H1 (cell line): ENCODE measurements around the gene ZNF273. TPM values are rescaled to one million over a fixed set of nuclear protein-coding genes. Genes with fewer than 3 reads are reported as not detected.

ENCODE experiments used
- CTCF ChIA-PET: fragments of 300-600 bp; sonication (Branson Sonifier 250); formaldehyde crosslinking; loops from one replicate; lab custom pipeline; 2021; ENCODE audit not compliant: partially characterized antibody; lab: Charles Lee
- POLR2A ChIA-PET: fragments of 300-600 bp; sonication (Branson Sonifier 250); formaldehyde crosslinking; loops from one replicate; lab custom pipeline; 2021; ENCODE audit warnings: inconsistent platforms; ENCODE audit not compliant: partially characterized antibody; lab: Charles Lee
- DNase-seq, 2 experiments: peaks; one replicate each; pipeline versions ENCODE4 v3.0.0 to v3.0.0-alpha.2; 2010 to 2022; ENCODE audit warnings: low spot score in 2 of 2, low read depth in 1 of 2, mixed read lengths in 1 of 2
- FAIRE-seq: peaks from 2 replicates; lab custom pipeline; 2011; peaks lifted over from hg19 to GRCh38; lab: Jason Lieb, UNC
- H2AFZ ChIP-seq: 2 replicates; pipeline ENCODE4 v1.8.1; 2012; ENCODE audit warnings: low read length, inconsistent platforms
- H2AK5ac ChIP-seq: 2 replicates; pipeline ENCODE4 v1.6.1; 2013; ENCODE audit warnings: low read depth, low read length
- H2BK120ac ChIP-seq: replicated peaks from 2 replicates; pipeline ENCODE3; 2013; ENCODE audit warnings: low read depth, low read length, inconsistent platforms
- H2BK12ac ChIP-seq: 2 replicates; pipeline ENCODE4 v1.6.1; 2013; ENCODE audit warnings: low read depth, low read length
- H2BK15ac ChIP-seq: 2 replicates; pipeline ENCODE4 v1.6.1; 2013; ENCODE audit warnings: low read length
- H2BK20ac ChIP-seq: 2 replicates; pipeline ENCODE4 v1.6.1; 2013; ENCODE audit warnings: low read length
- H2BK5ac ChIP-seq: 2 replicates; pipeline ENCODE4 v1.6.1; 2013; ENCODE audit warnings: low read depth, low read length
- H3K14ac ChIP-seq: 2 replicates; pipeline ENCODE4 v1.6.1; 2013; ENCODE audit warnings: inconsistent platforms; ENCODE audit not compliant: insufficient read length
- H3K18ac ChIP-seq: 2 replicates; pipeline ENCODE4 v1.6.1; 2013; ENCODE audit warnings: low read length; ENCODE audit errors: extremely low read depth
- H3K23ac ChIP-seq: 2 replicates; pipeline ENCODE4 v1.6.1; 2013; ENCODE audit warnings: inconsistent platforms; ENCODE audit not compliant: insufficient read length
- H3K23me2 ChIP-seq: 2 replicates; pipeline ENCODE4 v1.6.1; 2013; ENCODE audit warnings: low read depth, low read length
- H3K27ac ChIP-seq: 2 replicates; pipeline ENCODE4 v1.6.1; 2011; ENCODE audit warnings: low read depth, low read length, inconsistent platforms
- H3K27me3 ChIP-seq, 4 experiments: replicated peaks in 1 of 4; 1 replicate in 1 of 4; 2 replicates in 3 of 4; pipeline versions ENCODE4 v1.6.1 to v1.8.1; 2011 to 2013; ENCODE audit warnings: low read length in 3 of 4, mild to moderate bottlenecking in 3 of 4, inconsistent platforms in 2 of 4, mixed read lengths in 2 of 4, moderate library complexity in 1 of 4; ENCODE audit not compliant: control insufficient read depth in 3 of 4, insufficient read depth in 3 of 4; ENCODE audit errors: extremely low read depth in 1 of 4
- H3K36me3 ChIP-seq, 4 experiments: 2 replicates each; pipeline versions ENCODE4 v1.6.1 to v1.8.1; 2011 to 2013; ENCODE audit warnings: mild to moderate bottlenecking in 4 of 4, low read length in 3 of 4, moderate library complexity in 2 of 4, control low read depth in 1 of 4, inconsistent platforms in 1 of 4; ENCODE audit not compliant: insufficient read depth in 4 of 4, control insufficient read depth in 2 of 4
- H3K4ac ChIP-seq: replicated peaks from 2 replicates; pipeline ENCODE3; 2013; ENCODE audit warnings: low read length, low read depth, mixed read lengths, inconsistent platforms; ENCODE audit not compliant: insufficient read length
- H3K4me1 ChIP-seq, 4 experiments: replicated peaks in 1 of 4; 1 replicate in 1 of 4; 2 replicates in 3 of 4; pipeline versions ENCODE4 v1.6.1 to v1.8.1; 2011 to 2013; ENCODE audit warnings: low read length in 3 of 4, inconsistent platforms in 2 of 4, mixed read lengths in 1 of 4; ENCODE audit not compliant: insufficient read depth in 4 of 4, control insufficient read depth in 3 of 4
- H3K4me2 ChIP-seq, 2 experiments: 2 replicates each; pipeline versions ENCODE4 v1.6.1 to v1.8.1; 2011 to 2013; ENCODE audit warnings: low read depth in 2 of 2, low read length in 2 of 2, control low read depth in 1 of 2, inconsistent platforms in 1 of 2, mild to moderate bottlenecking in 1 of 2; ENCODE audit not compliant: insufficient read depth in 1 of 2
- H3K4me3 ChIP-seq, 4 experiments: fragments of 200-600, 300-600 bp in 1 of 4; sonication (generic), shearing (Covaris generic), sonication (Bioruptor Twin) in 1 of 4; 2 replicates each; pipeline versions ENCODE4 v1.5.1 to v1.8.1; 2011 to 2016; ENCODE audit warnings: low read length in 4 of 4, low read depth in 3 of 4, control low read depth in 2 of 4, inconsistent platforms in 2 of 4, mild to moderate bottlenecking in 2 of 4, mixed read lengths in 1 of 4, moderate library complexity in 1 of 4; ENCODE audit not compliant: insufficient read depth in 2 of 4; ENCODE audit errors: extremely low read depth in 1 of 4
- H3K56ac ChIP-seq: replicated peaks from 2 replicates; pipeline ENCODE3; 2013; ENCODE audit warnings: low read depth, mild to moderate bottlenecking, mixed read lengths, low read length, inconsistent platforms; ENCODE audit not compliant: insufficient read length
- H3K79me1 ChIP-seq: 2 replicates; pipeline ENCODE4 v1.6.1; 2013; ENCODE audit warnings: low read depth, low read length, control low read depth
- H3K79me2 ChIP-seq, 2 experiments: 2 replicates each; pipeline versions ENCODE4 v1.6.1 to v1.8.1; 2012 to 2013; ENCODE audit warnings: low read length in 2 of 2, mild to moderate bottlenecking in 2 of 2, inconsistent platforms in 1 of 2; ENCODE audit not compliant: insufficient read depth in 2 of 2, control insufficient read depth in 1 of 2
- H3K9ac ChIP-seq, 4 experiments: replicated peaks in 1 of 4; 1 replicate in 1 of 4; 2 replicates in 3 of 4; pipeline versions ENCODE4 v1.6.1 to v1.8.1; 2011 to 2013; ENCODE audit warnings: low read depth in 3 of 4, low read length in 3 of 4, control low read depth in 2 of 4, mild to moderate bottlenecking in 2 of 4, moderate library complexity in 2 of 4, inconsistent platforms in 1 of 4; ENCODE audit errors: extremely low read depth in 1 of 4
- H3K9me3 ChIP-seq, 2 experiments: 2 replicates each; pipeline versions ENCODE4 v1.6.1 to v1.8.1; 2012 to 2013; ENCODE audit warnings: mild to moderate bottlenecking in 2 of 2, moderate library complexity in 2 of 2, control low read depth in 1 of 2, inconsistent platforms in 1 of 2, low read depth in 1 of 2, low read length in 1 of 2, mixed read lengths in 1 of 2; ENCODE audit not compliant: insufficient read depth in 2 of 2
- H4K20me1 ChIP-seq, 2 experiments: replicated peaks in 1 of 2; 2 replicates each; pipeline versions ENCODE3 to v1.8.1; 2011 to 2013; ENCODE audit warnings: inconsistent platforms in 2 of 2, low read length in 2 of 2, mild to moderate bottlenecking in 1 of 2; ENCODE audit not compliant: insufficient read depth in 2 of 2, control insufficient read depth in 1 of 2
- H4K5ac ChIP-seq: 2 replicates; pipeline ENCODE4 v1.6.1; 2013; ENCODE audit warnings: low read length, low read depth, mixed read lengths, inconsistent platforms; ENCODE audit not compliant: insufficient read length
- H4K8ac ChIP-seq: 2 replicates; pipeline ENCODE4 v1.8.0; 2013; ENCODE audit warnings: mild to moderate bottlenecking, moderate library complexity, low read length, inconsistent platforms; ENCODE audit not compliant: insufficient read depth; ENCODE audit errors: extremely low read depth
- H4K91ac ChIP-seq: replicated peaks from 2 replicates; pipeline ENCODE3; 2013; ENCODE audit warnings: low read length, mixed read lengths, inconsistent platforms; ENCODE audit not compliant: insufficient read length
- EGR1 ChIP-seq: IDR thresholded peaks from 2 replicates; pipeline ENCODE4 v1.6.1; 2011; ENCODE audit warnings: low read depth, low read length, borderline replicate concordance
- EZH2 ChIP-seq: fragments of 200-600 bp; sonication (generic); IDR thresholded peaks from 2 replicates; pipeline ENCODE4 v1.7.1; 2012; ENCODE audit warnings: low read depth, mild to moderate bottlenecking, moderate library complexity, low read length, inconsistent platforms; ENCODE audit not compliant: severe bottlenecking
- KDM5A ChIP-seq: fragments of 200-600 bp; IDR thresholded peaks from 2 replicates; pipeline ENCODE4 v1.7.1; 2012; ENCODE audit warnings: mild to moderate bottlenecking, low read length, inconsistent platforms, mixed read lengths
- POLR2AphosphoS5 ChIP-seq: IDR thresholded peaks from 2 replicates; pipeline ENCODE4 v1.6.1; 2011; ENCODE audit warnings: low read depth, low read length
- RXRA ChIP-seq: IDR thresholded peaks from 2 replicates; pipeline ENCODE4 v1.6.1; 2011; ENCODE audit warnings: low read depth, mild to moderate bottlenecking, low read length, moderate library complexity; ENCODE audit not compliant: insufficient read depth
- SAP30 ChIP-seq: fragments of 300-600 bp; sonication (generic); IDR thresholded peaks from 2 replicates; pipeline ENCODE4 v1.7.1; 2012; ENCODE audit warnings: low read length, moderate library complexity, mild to moderate bottlenecking, inconsistent platforms; ENCODE audit not compliant: insufficient read depth, insufficient replicate concordance
- TCF12 ChIP-seq: IDR thresholded peaks from 2 replicates; pipeline ENCODE4 v1.6.1; 2011; ENCODE audit warnings: low read depth, mild to moderate bottlenecking, low read length
- TEAD4 ChIP-seq: IDR thresholded peaks from 2 replicates; pipeline ENCODE4 v1.6.1; 2012; ENCODE audit warnings: low read depth, low read length, inconsistent platforms, mixed read lengths
- WGBS, 2 experiments: shearing (Covaris generic) in 1 of 2; methylation state at CpG; one replicate each; pipeline versions ENCODE4 v1.1.6 to v1.1.7; 2013 to 2015; ENCODE audit warnings: low lambda C conversion rate in 2 of 2, mixed read lengths in 2 of 2, inconsistent platforms in 1 of 2, low coverage in 1 of 2, missing lambda C conversion rate in 1 of 2; ENCODE audit not compliant: insufficient replicate concordance in 2 of 2, insufficient coverage in 1 of 2, insufficient read length in 1 of 2; ENCODE audit errors: extremely low coverage in 1 of 2, missing lambda C conversion rate in 1 of 2; 5-methylcytosine and 5-hydroxymethylcytosine counted together
- polyA plus RNA-seq, 7 experiments: library from polyadenylated mRNA; depleted of rRNA in 3 of 7; stranded (reverse) in 5 of 7; unstranded in 2 of 7; fragments of >200 nt in 5 of 7; fragments of 200-250 nt in 2 of 7; gene quantifications; 1 replicate in 5 of 7; 2 replicates in 1 of 7; 4 replicates in 1 of 7; pipeline versions ENCODE4 v1.2.1 to v1.2.3, GENCODE V29; 2011 to 2013; ENCODE audit warnings: missing spikeins in 2 of 7, mixed read lengths in 2 of 7
- total RNA-seq: library from RNA; stranded (reverse); fragmentation: NEBNext Ultra II Directional; extraction: Animal tissue kit (Norgen Biotek cat#: 25700); gene quantifications from 2 replicates; pipeline ENCODE4 v1.2.1, GENCODE V29; 2021
- TF ChIP-seq, protein P1 (sequence below), 3 experiments: IDR thresholded peaks; 1 replicate in 2 of 3; 2 replicates in 1 of 3; pipeline versions ENCODE4 v1.5.1 to v1.6.1; 2011; ENCODE audit warnings: low read length in 3 of 3, mild to moderate bottlenecking in 3 of 3, inconsistent platforms in 2 of 3, low read depth in 1 of 3, moderate library complexity in 1 of 3; ENCODE audit not compliant: insufficient read depth in 1 of 3; ENCODE audit errors: control extremely low read depth in 1 of 3
- TF ChIP-seq, protein P2 (sequence below): IDR thresholded peaks from 2 replicates; pipeline ENCODE4 v1.6.1; 2011; ENCODE audit warnings: low read depth, mild to moderate bottlenecking, low read length; ENCODE audit not compliant: insufficient read depth
- TF ChIP-seq, protein P3 (sequence below): IDR thresholded peaks from 2 replicates; pipeline ENCODE4 v1.6.1; 2012; ENCODE audit warnings: inconsistent platforms

ZNF273 gene
- total and polyA plus RNA-seq, 2 of the 8 experiments (the other 6 are each of a cell fraction or from before 2014, with no cell fraction given) = 6.2 to 23.2 TPM

DNA sequence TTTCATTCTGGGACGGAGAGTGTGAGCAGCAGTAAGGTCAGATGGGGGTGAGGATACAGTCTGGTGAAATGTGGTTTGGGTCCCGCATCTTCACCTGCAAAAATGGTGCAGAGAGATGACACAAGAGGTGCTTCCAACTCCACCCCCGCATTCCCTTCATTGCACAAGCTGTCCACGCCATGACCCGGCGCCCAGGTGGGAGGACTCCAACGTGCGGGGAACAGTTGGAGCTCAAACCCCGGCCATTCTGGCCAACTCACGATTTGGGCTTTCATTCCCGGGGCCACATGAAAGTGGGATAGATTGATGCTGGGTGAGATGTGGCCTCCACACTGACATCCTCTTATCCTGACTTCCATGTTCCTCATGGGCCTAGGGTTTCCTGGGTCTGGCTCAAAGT lies 34.6 kb upstream of the ZNF273 start:
- H4K8ac ChIP-seq = no peak overlapping the region
- no peak overlapping the region for H3K9ac ChIP-seq
- no peak overlapping the region for H2BK12ac ChIP-seq
- H3K79me2 ChIP-seq = no peaks in the 10 kb centered on the region
- 0 out of 2 replicates have a peak, but pooled peaks cover 1% of the 10 kb centered on the region for H3K23me2 ChIP-seq
- no peak overlapping the region for H2AFZ ChIP-seq
- no peak overlapping the region for H4K5ac ChIP-seq
- FAIRE-seq = no peak
- no peaks in the 10 kb centered on the region; the same call in 1 of the 2 replicates for H3K79me1 ChIP-seq
- no peak overlapping the region for H2AK5ac ChIP-seq
- H3K27ac ChIP-seq = no peak overlapping the region
- no peak overlapping the region for H3K4me3 ChIP-seq
- ChIA-PET POLR2A (no interaction called here), CTCF (interaction anchor here (2.2 kb wide), 1 partner anchor 19 kb away, joined by 6 read pairs; no protein-coding TSS in a partner anchor)
- peaks cover 15 to 54% of the 10 kb centered on the region in 2 experiments; a peak in 3 of 4 replicates for H3K9me3 ChIP-seq
- WGBS, 2 experiments = 85% methylated on average over 11 of the region's 11 CpGs; no CpG with 5 or more reads in 1 of the 2 experiments
- no peak overlapping the region for H3K23ac ChIP-seq
- H3K56ac ChIP-seq = no peak overlapping the region
- H2BK20ac ChIP-seq = no peak overlapping the region
- no peaks in the 10 kb centered on the region for H3K4me1 ChIP-seq
- no peak overlapping the region for H2BK5ac ChIP-seq
- no peak overlapping the region for H4K91ac ChIP-seq
- no peak overlapping the region for H2BK120ac ChIP-seq
- H3K14ac ChIP-seq = no peak overlapping the region
- no peaks in the 10 kb centered on the region for H3K36me3 ChIP-seq
- no peak overlapping the region for H3K4ac ChIP-seq
- no peaks in the 10 kb centered on the region for H4K20me1 ChIP-seq
- H3K4me2 ChIP-seq = no peak overlapping the region
- no peak overlapping the region for H3K18ac ChIP-seq
- no peak for DNase-seq
- H2BK15ac ChIP-seq = no peak overlapping the region
- no peaks in the 10 kb centered on the region; a peak in 1 of 7 replicates for H3K27me3 ChIP-seq
- TF ChIP-seq KDM5A = no peak
- TF ChIP-seq, protein P1, sequence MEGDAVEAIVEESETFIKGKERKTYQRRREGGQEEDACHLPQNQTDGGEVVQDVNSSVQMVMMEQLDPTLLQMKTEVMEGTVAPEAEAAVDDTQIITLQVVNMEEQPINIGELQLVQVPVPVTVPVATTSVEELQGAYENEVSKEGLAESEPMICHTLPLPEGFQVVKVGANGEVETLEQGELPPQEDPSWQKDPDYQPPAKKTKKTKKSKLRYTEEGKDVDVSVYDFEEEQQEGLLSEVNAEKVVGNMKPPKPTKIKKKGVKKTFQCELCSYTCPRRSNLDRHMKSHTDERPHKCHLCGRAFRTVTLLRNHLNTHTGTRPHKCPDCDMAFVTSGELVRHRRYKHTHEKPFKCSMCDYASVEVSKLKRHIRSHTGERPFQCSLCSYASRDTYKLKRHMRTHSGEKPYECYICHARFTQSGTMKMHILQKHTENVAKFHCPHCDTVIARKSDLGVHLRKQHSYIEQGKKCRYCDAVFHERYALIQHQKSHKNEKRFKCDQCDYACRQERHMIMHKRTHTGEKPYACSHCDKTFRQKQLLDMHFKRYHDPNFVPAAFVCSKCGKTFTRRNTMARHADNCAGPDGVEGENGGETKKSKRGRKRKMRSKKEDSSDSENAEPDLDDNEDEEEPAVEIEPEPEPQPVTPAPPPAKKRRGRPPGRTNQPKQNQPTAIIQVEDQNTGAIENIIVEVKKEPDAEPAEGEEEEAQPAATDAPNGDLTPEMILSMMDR (IDR thresholded peaks at IDR 0.05; ENCODE audit: control extremely low read depth in 1 of 3, insufficient read depth in 1 of 3, low read depth in 1 of 3, low read length in 3 of 3) = no peak
- no peak for TF ChIP-seq SAP30
- no peak for TF ChIP-seq POLR2AphosphoS5
- TF ChIP-seq, protein P2, sequence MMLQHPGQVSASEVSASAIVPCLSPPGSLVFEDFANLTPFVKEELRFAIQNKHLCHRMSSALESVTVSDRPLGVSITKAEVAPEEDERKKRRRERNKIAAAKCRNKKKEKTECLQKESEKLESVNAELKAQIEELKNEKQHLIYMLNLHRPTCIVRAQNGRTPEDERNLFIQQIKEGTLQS = no peak
- TF ChIP-seq RXRA = no peak
- no peak for TF ChIP-seq EZH2
- TF ChIP-seq TCF12 = no peak
- no peak for TF ChIP-seq EGR1
- TF ChIP-seq, protein P3, sequence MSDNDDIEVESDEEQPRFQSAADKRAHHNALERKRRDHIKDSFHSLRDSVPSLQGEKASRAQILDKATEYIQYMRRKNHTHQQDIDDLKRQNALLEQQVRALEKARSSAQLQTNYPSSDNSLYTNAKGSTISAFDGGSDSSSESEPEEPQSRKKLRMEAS = no peak
- no peak for TF ChIP-seq TEAD4
